ENCODE data around the gene FAM98B. TPM values are rescaled to one million over a fixed set of nuclear protein-coding genes. Genes with fewer than 3 reads are reported as not detected.

The FAM98B gene
- total and polyA plus RNA-seq, 2 experiments from 2014 or later: 10.1 to 32.5 TPM

DNA sequence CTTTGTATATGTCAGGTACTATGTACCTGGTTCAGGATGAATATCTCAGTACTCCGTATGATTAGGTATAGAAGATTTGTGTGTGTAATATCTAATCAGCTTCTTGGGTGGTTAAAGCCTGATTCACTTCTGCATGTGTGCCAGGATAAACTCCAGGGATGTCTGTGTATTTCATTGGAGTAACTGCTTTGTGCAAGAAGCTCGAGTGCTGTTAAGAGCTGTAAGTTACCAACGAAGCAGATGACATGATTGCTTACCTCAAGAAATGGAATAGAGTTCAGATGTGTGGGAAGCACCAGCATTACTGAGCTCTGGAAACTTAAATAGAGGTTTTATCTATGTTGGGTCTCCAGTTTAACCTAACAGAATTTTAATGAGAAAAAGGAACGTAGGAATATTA, 23.7 kb downstream of the FAM98B start (continued):
- TF ChIP-seq, protein P1, sequence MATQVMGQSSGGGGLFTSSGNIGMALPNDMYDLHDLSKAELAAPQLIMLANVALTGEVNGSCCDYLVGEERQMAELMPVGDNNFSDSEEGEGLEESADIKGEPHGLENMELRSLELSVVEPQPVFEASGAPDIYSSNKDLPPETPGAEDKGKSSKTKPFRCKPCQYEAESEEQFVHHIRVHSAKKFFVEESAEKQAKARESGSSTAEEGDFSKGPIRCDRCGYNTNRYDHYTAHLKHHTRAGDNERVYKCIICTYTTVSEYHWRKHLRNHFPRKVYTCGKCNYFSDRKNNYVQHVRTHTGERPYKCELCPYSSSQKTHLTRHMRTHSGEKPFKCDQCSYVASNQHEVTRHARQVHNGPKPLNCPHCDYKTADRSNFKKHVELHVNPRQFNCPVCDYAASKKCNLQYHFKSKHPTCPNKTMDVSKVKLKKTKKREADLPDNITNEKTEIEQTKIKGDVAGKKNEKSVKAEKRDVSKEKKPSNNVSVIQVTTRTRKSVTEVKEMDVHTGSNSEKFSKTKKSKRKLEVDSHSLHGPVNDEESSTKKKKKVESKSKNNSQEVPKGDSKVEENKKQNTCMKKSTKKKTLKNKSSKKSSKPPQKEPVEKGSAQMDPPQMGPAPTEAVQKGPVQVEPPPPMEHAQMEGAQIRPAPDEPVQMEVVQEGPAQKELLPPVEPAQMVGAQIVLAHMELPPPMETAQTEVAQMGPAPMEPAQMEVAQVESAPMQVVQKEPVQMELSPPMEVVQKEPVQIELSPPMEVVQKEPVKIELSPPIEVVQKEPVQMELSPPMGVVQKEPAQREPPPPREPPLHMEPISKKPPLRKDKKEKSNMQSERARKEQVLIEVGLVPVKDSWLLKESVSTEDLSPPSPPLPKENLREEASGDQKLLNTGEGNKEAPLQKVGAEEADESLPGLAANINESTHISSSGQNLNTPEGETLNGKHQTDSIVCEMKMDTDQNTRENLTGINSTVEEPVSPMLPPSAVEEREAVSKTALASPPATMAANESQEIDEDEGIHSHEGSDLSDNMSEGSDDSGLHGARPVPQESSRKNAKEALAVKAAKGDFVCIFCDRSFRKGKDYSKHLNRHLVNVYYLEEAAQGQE (IDR thresholded peaks at IDR 0.05; ENCODE audit: unreplicated experiment): no peak
- TF ChIP-seq ETS1 (IDR thresholded peaks at IDR 0.05) (no peak), ZNF331 (CRISPR knock-in tag; IDR thresholded peaks at IDR 0.05; ENCODE audit: low read depth) (no peak), STAT1 (IDR thresholded peaks at IDR 0.05; ENCODE audit: unreplicated experiment) (no peak), JUNB (IDR thresholded peaks at IDR 0.05; ENCODE audit: unreplicated experiment) (no peak), CREB1 (CRISPR knock-in tag; IDR thresholded peaks at IDR 0.05; ENCODE audit: low read depth) (no peak), EZH2 (IDR thresholded peaks at IDR 0.05; ENCODE audit: low read depth, unreplicated experiment) (no peak), EZH2phosphoT487 (IDR thresholded peaks at IDR 0.05; ENCODE audit: unreplicated experiment) (no peak), POLR2AphosphoS5 (IDR thresholded peaks at IDR 0.05; ENCODE audit: low read depth) (no peak), NANOG (IDR thresholded peaks at IDR 0.05; ENCODE audit: borderline replicate concordance) (no peak)

GRCh38 chr15:38479266-38479665, 25.3 kb downstream of the FAM98B start:
- no peak for ATAC-seq
- H3K9me2 ChIP-seq (ENCODE audit: insufficient read depth): no peaks in the 10 kb centered on the region
- H3K4me1 Mint-ChIP-seq: no peaks in the 10 kb centered on the region
- H3K27ac Mint-ChIP-seq: no peak overlapping the region
- peaks cover 34% of the 10 kb centered on the region for H3K36me3 Mint-ChIP-seq (ENCODE audit: low read depth)
- no peak overlapping the region for H2AFZ ChIP-seq
- peaks cover 4% of the 10 kb centered on the region; the same call in 1 of the 2 replicates for H3K36me3 ChIP-seq (ENCODE audit: insufficient read depth)
- H3K4me3 Mint-ChIP-seq: no peak overlapping the region
- no peaks in the 10 kb centered on the region for H3F3A ChIP-seq (replicated peaks; ENCODE audit: low read depth)
- H4K20me1 ChIP-seq (replicated peaks; ENCODE audit: insufficient read depth): no peaks in the 10 kb centered on the region; the same call in 1 of the 2 replicates
- H3K27ac ChIP-seq (ENCODE audit: low read depth): no peak overlapping the region
- DNase-seq (ENCODE audit: low spot score): no peak
- peaks cover 3% of the 10 kb centered on the region for H3K27me3 Mint-ChIP-seq (ENCODE audit: insufficient read depth, low read depth, poor library complexity)
- H3K4me2 ChIP-seq: no peak overlapping the region
- no peaks in the 10 kb centered on the region for H3K79me2 ChIP-seq (replicated peaks; ENCODE audit: insufficient read depth)
- no peaks in the 10 kb centered on the region for H3K4me1 ChIP-seq (ENCODE audit: insufficient read depth)
- no peaks in the 10 kb centered on the region for H3K27me3 ChIP-seq (ENCODE audit: insufficient read depth)
- no peaks in the 10 kb centered on the region for H3K9me3 Mint-ChIP-seq
- no peak overlapping the region for H3K4me3 ChIP-seq
- TF ChIP-seq POLR2AphosphoS5 (IDR thresholded peaks at IDR 0.05; ENCODE audit: low read depth) (no peak), JUNB (IDR thresholded peaks at IDR 0.05; ENCODE audit: unreplicated experiment) (no peak), EZH2 (IDR thresholded peaks at IDR 0.05; ENCODE audit: low read depth, unreplicated experiment) (no peak), NANOG (IDR thresholded peaks at IDR 0.05; ENCODE audit: borderline replicate concordance) (no peak), ETS1 (IDR thresholded peaks at IDR 0.05) (no peak), EZH2phosphoT487 (IDR thresholded peaks at IDR 0.05; ENCODE audit: unreplicated experiment) (no peak), CREB1 (CRISPR knock-in tag; IDR thresholded peaks at IDR 0.05; ENCODE audit: low read depth) (no peak), STAT1 (IDR thresholded peaks at IDR 0.05; ENCODE audit: unreplicated experiment) (no peak)
- TF ChIP-seq, protein P2, sequence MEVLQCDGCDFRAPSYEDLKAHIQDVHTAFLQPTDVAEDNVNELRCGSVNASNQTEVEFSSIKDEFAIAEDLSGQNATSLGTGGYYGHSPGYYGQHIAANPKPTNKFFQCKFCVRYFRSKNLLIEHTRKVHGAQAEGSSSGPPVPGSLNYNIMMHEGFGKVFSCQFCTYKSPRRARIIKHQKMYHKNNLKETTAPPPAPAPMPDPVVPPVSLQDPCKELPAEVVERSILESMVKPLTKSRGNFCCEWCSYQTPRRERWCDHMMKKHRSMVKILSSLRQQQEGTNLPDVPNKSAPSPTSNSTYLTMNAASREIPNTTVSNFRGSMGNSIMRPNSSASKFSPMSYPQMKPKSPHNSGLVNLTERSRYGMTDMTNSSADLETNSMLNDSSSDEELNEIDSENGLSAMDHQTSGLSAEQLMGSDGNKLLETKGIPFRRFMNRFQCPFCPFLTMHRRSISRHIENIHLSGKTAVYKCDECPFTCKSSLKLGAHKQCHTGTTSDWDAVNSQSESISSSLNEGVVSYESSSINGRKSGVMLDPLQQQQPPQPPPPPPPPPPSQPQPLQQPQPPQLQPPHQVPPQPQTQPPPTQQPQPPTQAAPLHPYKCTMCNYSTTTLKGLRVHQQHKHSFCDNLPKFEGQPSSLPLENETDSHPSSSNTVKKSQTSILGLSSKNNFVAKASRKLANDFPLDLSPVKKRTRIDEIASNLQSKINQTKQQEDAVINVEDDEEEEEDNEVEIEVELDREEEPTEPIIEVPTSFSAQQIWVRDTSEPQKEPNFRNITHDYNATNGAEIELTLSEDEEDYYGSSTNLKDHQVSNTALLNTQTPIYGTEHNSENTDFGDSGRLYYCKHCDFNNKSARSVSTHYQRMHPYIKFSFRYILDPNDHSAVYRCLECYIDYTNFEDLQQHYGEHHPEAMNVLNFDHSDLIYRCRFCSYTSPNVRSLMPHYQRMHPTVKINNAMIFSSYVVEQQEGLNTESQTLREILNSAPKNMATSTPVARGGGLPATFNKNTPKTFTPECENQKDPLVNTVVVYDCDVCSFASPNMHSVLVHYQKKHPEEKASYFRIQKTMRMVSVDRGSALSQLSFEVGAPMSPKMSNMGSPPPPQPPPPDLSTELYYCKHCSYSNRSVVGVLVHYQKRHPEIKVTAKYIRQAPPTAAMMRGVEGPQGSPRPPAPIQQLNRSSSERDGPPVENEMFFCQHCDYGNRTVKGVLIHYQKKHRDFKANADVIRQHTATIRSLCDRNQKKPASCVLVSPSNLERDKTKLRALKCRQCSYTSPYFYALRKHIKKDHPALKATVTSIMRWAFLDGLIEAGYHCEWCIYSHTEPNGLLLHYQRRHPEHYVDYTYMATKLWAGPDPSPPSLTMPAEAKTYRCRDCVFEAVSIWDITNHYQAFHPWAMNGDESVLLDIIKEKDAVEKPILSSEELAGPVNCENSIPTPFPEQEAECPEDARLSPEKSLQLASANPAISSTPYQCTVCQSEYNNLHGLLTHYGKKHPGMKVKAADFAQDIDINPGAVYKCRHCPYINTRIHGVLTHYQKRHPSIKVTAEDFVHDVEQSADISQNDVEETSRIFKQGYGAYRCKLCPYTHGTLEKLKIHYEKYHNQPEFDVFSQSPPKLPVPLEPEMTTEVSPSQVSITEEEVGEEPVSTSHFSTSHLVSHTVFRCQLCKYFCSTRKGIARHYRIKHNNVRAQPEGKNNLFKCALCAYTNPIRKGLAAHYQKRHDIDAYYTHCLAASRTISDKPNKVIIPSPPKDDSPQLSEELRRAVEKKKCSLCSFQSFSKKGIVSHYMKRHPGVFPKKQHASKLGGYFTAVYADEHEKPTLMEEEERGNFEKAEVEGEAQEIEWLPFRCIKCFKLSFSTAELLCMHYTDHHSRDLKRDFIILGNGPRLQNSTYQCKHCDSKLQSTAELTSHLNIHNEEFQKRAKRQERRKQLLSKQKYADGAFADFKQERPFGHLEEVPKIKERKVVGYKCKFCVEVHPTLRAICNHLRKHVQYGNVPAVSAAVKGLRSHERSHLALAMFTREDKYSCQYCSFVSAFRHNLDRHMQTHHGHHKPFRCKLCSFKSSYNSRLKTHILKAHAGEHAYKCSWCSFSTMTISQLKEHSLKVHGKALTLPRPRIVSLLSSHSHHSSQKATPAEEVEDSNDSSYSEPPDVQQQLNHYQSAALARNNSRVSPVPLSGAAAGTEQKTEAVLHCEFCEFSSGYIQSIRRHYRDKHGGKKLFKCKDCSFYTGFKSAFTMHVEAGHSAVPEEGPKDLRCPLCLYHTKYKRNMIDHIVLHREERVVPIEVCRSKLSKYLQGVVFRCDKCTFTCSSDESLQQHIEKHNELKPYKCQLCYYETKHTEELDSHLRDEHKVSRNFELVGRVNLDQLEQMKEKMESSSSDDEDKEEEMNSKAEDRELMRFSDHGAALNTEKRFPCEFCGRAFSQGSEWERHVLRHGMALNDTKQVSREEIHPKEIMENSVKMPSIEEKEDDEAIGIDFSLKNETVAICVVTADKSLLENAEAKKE (CRISPR knock-in tag; IDR thresholded peaks at IDR 0.05): no peak

Data from GM23338 (cell line).